DMS53 treated with DMSO at 0.1 percent for 48 hours (cell line): ENCODE data around the gene CCDC127.
"Not testable (repeated sequence)": the region's sequence is repeated elsewhere in the genome, so short reads cannot be mapped to it uniquely, and the experiment has no call there.

Source experiments
- DNase-seq: peaks from one replicate; lab custom pipeline; 2025; ENCODE audit not compliant: unreplicated experiment; lab: John Stamatoyannopoulos, UW

The CCDC127 gene, protein sequence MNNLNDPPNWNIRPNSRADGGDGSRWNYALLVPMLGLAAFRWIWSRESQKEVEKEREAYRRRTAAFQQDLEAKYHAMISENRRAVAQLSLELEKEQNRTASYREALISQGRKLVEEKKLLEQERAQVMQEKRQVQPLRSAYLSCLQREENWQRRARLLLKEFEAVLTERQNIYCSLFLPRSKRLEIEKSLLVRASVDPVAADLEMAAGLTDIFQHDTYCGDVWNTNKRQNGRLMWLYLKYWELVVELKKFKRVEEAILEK

DNA sequence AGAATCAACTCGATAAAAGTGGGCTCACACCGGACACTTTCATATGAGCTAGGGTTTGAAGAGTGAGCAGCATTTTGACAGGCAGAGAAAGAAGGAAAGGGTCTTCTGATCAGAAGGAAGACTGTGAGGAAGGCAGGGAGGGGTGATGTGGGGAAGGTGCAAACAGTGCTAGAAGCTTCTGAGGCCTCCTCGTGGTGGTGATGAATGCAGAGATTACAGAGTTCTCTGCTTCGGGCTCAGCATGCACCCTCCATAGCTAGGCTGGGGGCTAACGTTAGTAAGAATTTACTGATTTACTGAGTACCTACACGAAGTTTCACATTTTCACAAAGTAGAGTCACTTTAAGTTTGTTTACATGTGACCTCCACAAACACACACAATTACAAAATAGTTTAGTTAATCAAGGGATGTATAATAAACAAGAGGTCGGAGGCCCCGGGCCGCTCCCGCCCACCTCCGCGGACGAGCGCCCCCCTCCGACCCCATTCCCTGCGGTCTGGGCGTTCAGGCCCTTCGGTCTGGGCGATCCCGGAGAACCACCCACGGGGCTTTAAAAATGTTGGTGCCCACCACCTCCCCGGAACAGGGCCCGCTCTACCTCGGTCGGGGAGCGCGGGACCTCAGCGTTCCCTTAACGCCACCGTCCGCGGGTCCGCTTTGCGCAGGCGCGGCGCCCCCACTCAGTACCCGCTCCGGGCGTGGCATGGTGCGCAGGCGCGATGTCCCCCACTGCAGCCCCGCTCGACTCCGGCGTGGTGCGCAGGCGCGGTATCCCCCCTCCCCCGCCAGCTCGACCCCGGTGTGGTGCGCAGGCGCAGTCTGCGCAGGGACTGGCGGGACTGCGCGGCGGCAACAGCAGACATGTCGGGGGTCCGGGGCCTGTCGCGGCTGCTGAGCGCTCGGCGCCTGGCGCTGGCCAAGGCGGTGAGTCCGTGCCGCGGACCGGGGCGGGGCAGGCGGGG is at the start of gene CCDC127, which contains the start of gene SDHA:
TSS of gene CCDC127 (minus strand) at position 660 of the 963 bp plus-strand sequence. CDS start 1,304 bp downstream, outside the sequence.
TSS of gene SDHA (plus strand) at position 827 of the 963 bp plus-strand sequence. CDS start at position 863, 36 bp downstream.
- DNase-seq = peak; percentile 90

- no peak for DNase-seq
Measured at GRCh38 chr5:267716-268115, 49.8 kb upstream of the CCDC127 start.

DNA sequence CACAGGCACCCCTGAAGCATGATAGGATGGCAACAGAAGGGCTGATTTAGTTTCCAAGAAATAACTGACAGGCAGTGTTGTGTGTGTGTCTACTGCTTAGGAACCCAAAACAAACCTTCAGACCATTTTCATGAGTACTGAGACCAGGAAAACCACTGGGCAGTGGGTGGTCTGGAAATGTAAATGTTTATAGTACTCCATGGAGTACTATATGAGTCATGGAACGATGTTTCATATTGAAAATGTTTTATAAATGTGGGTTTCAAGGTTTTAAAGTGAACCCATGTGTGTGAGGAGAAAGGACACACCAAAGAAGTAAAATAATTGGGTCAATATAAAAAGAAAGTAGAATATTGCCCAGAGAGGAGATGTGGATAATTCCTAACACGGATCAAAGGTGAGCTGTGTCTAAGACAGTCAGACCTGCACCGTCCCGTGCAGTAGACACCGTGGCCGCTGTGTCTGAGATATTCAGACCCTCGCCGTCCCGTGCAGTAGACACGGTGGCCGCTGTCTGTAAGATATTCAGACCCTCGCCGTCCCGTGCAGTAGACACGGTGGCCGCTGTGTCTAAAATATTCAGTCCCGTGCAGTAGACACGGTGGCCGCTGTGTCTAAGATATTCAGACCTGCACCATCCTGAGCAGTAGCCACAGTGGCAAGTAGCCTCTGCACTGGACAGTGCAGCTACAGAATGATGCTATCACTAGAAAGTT is 48.5 kb upstream of the CCDC127 start:
- not testable (repeated sequence) for DNase-seq

DNA sequence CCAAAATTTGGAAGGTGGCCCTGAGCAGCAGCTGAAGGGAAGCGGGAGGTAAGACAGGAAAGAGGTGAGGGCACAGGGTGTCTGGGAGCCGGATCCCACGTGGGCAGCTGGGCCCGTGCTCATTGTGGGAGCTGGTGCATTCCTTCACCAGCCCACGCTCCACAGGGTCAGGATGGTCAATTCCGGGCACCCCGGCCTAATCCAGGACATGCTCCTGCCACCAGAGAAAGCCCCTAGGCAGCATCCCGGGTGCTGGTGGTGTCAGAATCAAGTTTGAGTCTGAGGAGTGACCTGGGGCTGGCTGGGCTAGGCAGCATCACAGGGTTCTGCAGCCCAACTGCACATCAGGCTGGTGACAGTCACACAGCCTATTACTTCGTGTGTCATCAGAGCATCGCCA is 46.4 kb upstream of the CCDC127 start:
- DNase-seq = no peak

GRCh38 chr5:263275-263974 is 45.5 kb upstream of the CCDC127 start:
- not testable (repeated sequence) for DNase-seq

- DNase-seq = no peak
Measured at GRCh38 chr5:257148-257547, 39.2 kb upstream of the CCDC127 start.

DNA sequence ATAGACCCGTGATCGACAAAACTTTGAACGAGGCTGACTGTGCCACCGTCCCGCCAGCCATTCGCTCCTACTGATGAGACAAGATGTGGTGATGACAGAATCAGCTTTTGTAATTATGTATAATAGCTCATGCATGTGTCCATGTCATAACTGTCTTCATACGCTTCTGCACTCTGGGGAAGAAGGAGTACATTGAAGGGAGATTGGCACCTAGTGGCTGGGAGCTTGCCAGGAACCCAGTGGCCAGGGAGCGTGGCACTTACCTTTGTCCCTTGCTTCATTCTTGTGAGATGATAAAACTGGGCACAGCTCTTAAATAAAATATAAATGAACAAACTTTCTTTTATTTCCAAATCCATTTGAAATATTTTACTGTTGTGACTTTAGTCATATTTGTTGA is 38.4 kb upstream of the CCDC127 start:
- DNase-seq = not testable (repeated sequence)

DNA sequence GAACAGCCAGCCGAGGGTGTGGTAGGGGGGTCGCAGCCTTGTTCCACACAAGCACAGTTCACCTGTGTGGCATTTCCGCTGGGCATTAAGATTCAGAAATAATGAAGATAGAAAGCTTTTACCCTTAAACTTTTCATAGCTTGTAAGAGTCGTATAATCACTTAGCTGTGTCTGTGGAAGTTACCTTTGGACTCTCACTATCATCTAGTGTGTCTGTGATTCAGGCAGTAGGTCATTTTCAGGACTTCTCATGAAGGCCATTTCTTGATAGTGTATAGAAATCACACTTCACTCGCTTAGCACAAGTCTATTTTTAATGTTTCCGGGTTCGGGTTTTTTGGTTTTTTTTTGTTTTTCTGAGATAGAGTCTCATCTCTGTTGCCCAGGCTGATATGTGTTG is 37.2 kb upstream of the CCDC127 start:
- DNase-seq = not testable (repeated sequence)

DNA sequence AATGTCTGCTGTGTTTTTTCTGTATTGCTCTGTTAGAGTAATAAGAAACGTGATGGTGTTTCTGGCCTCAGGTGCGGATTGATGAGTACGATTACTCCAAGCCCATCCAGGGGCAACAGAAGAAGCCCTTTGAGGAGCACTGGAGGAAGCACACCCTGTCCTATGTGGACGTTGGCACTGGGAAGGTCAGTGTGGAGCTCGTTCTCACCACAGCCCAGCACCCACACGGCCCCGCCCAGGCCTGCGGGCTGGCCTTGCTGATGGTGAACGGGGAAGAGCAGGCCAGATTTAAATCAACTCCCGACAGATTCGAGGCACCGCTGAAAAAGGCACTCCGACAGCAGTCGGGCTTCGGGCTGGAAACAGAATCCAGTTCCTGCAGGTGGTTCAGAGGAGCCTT is 36.4 kb upstream of the CCDC127 start:
- not testable (repeated sequence) for DNase-seq

GRCh38 chr5:252546-252945 is 34.6 kb upstream of the CCDC127 start:
- no peak for DNase-seq

DNA sequence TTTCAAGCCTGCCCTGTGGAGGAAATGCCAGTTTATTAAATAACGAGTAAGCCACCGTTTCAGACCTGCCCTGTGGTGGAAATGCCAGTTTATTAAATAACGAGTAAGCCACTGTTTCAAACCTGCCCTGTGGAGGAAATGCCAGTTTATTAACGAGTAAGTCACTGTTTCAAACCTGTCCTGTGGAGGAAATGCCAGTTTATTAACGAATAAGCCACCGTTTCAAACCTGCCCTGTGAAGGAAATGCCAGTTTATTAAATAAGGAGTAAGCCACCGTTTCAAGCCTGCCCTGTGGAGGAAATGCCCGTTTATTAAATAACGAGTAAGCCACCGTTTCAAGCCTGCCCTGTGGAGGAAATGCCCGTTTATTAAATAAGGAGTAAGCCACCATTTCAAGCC is 34.0 kb upstream of the CCDC127 start:
- not testable (repeated sequence) for DNase-seq

- DNase-seq = not testable (repeated sequence)
Measured at GRCh38 chr5:251538-251937, 33.6 kb upstream of the CCDC127 start.

- DNase-seq = not testable (repeated sequence)
Measured at GRCh38 chr5:251016-251415, 33.1 kb upstream of the CCDC127 start.

DNA sequence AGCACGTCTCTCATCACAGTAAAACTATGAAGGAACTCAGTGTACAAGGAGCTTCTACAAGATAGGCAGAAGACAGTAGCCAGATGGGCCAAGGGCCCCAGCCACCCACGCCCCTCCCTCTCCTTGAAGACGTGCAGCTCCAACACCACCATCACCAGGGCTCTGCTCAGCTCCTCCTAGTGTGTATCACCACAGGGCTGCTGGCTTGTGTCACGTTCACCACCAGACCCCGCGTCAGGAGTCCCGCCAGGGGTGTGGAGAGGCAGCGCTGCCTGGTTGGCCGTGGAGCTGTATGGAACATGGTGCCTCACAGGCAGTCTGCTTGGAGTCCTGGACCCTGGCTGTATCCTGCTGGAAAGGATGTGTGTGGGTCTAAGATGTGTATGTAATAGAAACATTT is 32.4 kb upstream of the CCDC127 start:
- not testable (repeated sequence) for DNase-seq

DNA sequence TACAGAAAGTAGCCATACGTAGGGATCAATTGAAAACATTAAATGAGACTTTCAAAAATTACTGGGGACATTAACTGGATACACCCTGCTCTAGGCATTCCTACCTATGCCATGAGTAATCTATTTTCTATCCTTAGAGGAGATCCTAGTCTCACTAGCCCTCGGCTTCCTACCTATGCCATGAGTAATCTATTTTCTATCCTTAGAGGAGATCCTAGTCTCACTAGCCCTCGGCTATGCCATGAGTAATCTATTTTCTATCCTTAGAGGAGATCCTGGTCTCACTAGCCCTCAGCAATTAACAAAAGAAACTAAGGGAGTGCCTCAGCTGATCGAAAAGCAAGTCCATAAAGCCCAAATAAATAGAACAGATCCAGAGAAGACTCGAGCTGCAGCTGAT is 27.8 kb upstream of the CCDC127 start:
- DNase-seq = not testable (repeated sequence)

GRCh38 chr5:243683-244367 is 25.9 kb upstream of the CCDC127 start:
- not testable (repeated sequence) for DNase-seq

DNA sequence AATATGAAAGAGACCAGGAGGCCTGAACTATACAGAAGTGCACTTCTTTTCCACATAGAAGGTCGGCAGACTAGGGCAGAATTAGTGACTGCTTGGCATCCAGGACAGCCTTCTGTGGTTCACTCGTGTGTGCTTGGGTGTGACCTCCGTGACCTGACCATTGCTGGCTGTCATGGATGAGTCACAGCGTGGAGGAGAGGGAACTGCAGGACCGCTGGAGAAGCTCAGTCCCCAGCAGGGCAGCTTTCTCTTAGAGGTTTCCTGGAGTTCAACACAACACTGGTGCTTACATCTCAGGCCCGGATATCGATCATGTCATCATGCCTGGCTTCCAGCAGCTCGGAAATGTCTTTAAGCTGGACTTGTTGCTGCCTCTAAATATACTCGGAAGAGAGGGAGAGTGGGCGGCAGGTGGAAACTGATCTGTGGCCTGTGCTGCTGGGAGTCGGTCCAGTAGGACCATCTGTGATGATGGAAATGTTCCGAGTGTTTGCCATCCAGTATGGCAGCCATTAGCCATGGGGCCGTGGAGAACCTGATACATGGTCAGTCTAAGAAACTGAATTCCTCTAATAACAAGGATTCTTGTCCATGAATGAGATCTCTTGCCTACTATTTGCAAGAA is 23.2 kb upstream of the CCDC127 start:
- DNase-seq = not testable (repeated sequence)

DNA sequence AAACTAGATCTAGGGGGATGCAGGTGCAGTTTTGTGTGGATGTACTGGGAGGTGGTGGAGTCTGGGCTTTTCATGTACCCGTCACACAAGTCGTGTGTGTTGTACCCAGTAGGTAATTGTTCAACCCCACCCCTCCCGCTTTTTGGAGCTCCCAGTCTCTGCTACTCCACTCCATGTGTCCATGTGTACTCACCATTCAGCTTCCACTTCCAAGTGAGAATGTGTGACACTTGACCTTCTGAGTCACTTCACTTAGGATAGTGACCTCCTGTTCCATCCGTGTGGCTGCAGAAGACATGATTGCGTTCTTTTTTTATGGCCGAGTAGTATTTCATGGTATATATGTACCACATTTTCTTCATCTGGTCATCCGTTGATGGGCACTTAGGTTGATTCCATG is 22.6 kb upstream of the CCDC127 start:
- DNase-seq = not testable (repeated sequence)

- not testable (repeated sequence) for DNase-seq
Measured at GRCh38 chr5:237931-238330, 20.0 kb upstream of the CCDC127 start.
